Measurements from ENCODE around the gene NDUFB6.
"Not testable (repeated sequence)": the region's sequence is repeated elsewhere in the genome, so short reads cannot be mapped to it uniquely, and the experiment has no call there.

NDUFB6 gene

GRCh38 chr9:32572900-32573523 is at the start of gene NDUFB6:
Gene NDUFB6 (minus strand): TSS chr9:32573159. CDS start chr9:32573060, 99 bp downstream.
- peak; percentile 83 for DNase-seq

DNA sequence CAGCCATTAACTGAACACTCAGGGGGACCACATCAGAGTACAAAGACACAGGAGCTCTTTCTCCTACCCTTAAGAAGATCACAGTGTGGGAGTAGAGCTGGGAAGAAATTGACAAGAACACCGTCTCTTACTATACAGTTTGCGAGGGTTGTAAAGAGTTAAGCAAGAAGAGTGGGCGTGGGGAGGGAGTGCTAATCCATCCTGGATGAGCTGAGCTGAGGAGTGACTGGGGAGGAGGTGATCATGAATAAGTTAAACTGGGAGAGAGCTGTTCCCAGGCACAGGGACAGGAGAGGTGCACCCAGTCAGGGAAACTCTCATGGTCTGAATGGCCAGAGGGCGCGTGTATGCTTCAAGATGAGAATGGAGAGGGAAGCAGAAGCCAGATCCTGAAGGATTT is 45.3 kb upstream of the NDUFB6 start:
- DNase-seq: no peak

DNA sequence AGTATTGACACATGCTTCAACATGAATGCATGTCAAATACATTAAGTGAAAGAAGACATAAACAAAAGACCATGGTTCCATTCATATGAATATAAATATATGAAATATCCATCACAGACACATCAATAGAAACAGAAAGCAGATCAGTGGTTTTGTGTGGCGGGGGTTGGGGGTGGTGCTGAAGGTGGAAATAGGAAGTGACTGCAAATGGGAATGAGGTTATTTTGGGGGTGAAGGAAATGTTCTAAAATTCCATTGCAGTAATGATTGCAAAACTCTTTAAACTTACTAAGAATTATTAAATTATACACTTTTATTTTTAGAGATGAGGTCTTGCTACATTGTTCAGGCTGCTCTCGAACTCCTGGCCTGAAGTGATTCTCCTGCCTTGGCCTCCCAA is 33.9 kb upstream of the NDUFB6 start:
- no peak for DNase-seq

- no peak for DNase-seq
These were observed 31.2 kb upstream of the NDUFB6 start for GRCh38 chr9:32603914-32604852.

DNA sequence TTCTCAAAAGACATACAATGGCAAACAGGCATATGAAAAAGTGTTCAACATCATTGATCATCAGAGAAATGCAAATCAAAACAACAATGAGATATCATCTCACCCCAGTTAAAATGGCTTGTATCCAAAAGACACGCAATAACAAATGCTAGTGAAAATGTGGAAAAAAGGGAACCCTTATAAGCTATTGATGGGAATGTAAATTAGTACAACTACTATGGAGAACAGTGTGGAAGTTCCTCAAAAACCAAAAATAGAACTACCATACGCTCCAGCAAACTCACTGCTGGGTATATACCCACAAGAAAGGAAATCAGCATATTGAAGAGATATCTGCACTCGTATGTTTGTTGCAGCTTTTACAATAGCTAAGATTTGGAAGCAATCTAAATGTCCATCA is 26.1 kb upstream of the NDUFB6 start:
- not testable (repeated sequence) for DNase-seq

DNA sequence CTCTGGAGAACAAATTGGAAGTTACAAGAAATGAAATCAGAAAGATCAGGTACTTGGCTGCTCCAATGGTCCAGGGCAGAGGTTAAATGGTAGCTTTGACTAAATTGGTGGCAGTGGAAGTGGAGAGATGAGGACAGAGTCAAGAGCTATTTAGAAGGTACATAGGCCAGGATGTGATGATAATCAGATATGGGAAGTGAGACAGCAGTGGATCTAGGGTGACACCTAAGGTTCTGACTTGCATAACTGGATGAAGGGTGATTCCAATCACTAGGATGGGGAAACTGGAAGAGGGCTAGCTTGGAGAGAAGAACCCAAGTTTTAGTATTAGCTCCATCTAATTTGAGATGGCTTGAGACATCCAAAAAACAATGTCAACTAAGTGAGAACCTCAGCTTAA is 24.0 kb upstream of the NDUFB6 start:
- DNase-seq: no peak

- no peak for DNase-seq
These were observed 23.3 kb upstream of the NDUFB6 start for GRCh38 chr9:32596096-32596865.

DNA sequence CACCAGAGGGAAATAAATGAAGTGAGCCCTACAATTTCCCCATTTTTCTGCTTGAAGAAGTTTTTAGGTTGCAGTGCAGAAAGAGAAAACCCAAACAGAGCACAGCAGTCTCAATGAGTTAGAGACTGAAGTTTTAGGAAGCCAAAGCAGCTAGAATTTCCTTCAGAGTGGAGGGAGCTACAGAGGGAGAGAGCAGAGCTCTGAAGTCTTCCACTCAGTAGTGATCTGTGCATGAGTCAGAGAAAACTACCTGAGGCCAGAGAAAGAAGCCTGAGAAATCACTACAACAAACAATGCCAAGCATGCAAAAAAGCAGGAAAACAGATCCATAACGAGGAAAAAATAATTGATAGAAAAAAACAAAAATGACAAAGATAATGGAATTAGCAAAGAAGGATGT is 17.9 kb upstream of the NDUFB6 start:
- DNase-seq: no peak

DNA sequence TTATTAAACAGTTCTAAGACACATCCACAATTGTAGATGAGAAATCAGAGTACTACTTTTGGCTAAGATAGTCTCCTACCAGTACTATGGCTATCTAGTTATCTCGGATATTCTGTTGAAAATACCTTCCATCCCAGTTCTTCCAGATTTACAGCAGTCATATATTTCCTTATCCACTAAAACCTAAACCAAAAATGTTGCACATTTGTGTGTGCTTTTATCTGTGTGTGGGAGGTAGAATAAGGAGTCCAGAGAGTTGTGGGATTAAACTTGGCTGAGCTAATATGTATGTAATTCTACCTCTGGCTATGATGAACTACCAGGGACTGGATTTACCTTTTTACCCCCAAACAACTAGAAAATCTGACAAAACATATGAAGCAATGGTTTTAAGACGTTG is 17.5 kb upstream of the NDUFB6 start:
- DNase-seq: no peak

- peak; percentile 5 for DNase-seq
These were observed 16.2 kb upstream of the NDUFB6 start for GRCh38 chr9:32589083-32589723.

- DNase-seq: no peak
These were observed 14.9 kb upstream of the NDUFB6 start for GRCh38 chr9:32587901-32588300.

DNA sequence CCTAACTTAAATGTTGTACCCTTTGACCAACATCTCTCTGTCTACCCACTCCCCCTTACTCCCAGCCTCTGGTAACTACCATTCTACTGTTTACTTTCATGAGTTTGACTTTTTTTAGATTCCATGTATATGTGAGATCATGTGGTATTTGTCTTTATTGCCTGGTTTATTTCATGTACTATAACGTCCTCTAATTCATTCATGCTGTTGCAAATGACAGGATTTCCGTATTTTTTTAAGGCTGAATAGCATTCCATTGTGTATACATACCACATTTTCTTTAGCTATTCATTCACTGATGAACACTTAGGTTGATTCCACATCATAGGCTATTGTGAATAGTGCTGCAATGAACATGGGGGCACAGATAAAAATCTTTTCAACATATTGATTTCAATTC is 11.8 kb upstream of the NDUFB6 start:
- DNase-seq: no peak

DNA sequence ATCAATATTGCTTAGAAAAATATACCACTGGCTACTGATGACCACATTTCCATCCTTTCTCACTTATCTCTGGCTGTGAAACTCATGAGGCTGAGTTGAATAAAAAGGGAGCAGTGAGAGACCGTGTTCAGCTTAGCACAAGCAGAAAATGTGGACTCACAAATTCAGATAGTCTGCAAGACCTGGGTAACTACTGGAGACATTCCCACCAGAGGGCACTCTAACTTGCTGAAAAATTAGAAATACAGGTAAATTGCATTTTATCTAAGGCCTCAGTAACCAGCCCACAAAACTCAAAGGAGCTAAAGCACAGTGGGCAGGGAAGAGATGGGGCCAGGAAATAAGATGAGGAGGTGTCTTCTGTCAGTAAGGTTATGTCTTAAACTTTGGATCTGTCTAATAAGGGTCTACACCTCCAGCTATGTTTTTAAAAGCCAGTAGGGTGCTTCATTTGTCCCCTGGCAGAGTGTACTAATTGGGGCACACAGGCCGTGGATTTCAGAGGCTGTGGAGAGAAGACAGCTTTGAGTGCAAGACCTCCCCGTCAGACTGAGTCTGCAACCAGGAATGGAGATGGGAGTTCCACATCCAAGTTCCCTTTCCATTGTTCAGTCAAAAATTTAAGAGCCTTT is 8.7 kb upstream of the NDUFB6 start:
- peak; percentile 24 for DNase-seq

- no peak for DNase-seq
These were observed 7.8 kb upstream of the NDUFB6 start for GRCh38 chr9:32580631-32581300.

- DNase-seq: no peak
These were observed 6.9 kb upstream of the NDUFB6 start for GRCh38 chr9:32579706-32580331.

GRCh38 chr9:32578976-32579375 is 6.0 kb upstream of the NDUFB6 start:
- DNase-seq: no peak

DNA sequence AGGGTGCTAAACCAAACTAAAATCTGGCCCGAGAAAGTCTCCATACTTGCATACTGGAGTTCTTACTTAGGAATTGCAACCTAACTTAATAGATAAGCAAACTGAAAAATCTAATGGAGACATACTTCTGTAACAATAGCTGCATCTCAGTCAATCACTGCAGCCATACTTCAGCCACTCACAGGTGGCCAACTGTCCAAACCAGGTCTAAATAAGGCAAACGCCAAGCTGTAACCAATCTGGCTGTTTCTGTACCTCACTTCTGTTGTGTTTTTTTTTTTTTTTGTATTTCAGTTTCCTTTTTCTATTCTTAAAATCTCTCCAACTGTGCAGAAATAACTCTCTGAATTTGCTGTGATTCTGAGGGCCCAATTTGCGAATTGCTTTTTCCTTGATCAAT is 4.4 kb upstream of the NDUFB6 start:
- no peak for DNase-seq

DNA sequence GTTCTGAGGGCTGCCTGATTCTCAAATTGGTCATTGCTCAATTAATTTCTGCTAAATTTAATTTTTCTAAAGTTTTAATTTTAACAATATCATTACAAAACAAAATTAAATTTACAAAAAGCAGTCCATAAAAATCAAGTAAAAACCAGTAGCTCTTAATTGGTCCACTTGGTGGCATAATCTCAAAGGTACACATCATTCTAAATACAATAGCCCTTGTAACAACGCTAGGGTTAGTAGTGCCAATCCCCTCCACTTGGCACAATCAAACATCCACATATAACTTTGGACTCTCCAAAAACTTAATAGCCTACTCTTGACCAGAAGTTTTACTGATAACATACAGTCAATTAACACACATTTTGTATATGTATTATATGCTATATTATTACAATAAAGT is 1.9 kb upstream of the NDUFB6 start:
- no peak for DNase-seq

GRCh38 chr9:32573821-32574220 is 862 bp upstream of the NDUFB6 start:
- no peak for DNase-seq

DNA sequence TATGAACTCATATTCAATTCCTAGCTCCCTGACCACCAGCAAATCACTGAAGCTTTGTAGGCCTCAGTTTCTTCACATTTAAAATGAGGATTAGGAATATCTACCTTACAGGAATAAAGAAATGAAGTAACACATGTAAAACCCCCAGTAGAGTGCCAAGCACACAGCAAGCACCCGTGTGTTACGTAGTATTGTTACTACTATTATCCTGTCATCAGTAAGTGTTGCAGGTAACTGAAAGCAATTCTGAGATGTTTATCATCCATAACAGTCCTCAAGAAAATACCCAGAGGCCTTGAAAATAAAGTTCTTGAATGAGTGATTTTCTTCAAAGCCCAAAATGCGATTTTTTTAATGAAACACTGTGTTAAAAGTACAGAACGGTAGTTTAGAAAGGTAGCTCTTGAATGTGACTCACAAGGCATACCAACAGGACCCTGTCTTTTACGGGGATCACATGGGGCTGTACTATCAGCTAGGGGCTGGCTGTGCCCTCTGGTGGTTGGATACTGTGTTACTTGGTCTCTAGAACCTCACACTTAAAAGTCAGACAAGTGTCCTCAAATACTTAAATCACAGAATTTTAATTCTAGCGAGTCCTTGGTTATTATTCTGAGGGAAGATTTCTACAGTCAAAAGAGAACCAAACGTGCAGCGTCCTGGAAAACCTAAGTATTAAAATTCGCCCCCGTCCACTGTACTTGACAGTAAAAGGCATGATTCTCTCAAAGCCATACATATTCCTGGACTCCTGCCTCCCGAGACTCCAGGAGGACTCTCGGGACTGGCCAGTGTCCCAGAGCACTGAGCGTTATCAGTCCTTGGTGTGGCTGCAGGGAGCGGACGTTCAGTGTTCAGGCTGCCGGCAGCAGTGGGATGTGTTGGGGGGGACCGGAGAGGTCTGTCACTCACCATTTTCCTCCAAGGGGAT is 725 bp downstream of the NDUFB6 start:
- DNase-seq: peak; percentile 43

Data from DMS 273 treated with DMSO at 0.1 percent for 48 hours (cell line).